Glutamatergic neuron (in vitro differentiated cells): Measurements from ENCODE around the gene STK36. TPM values are rescaled to one million over a fixed set of nuclear protein-coding genes. Genes with fewer than 3 reads are reported as not detected.

Experiments used
- DNase-seq: peaks from one replicate; pipeline ENCODE4 v3.0.0; 2022
- H3K27ac Mint-ChIP-seq: one replicate; pipeline ENCODE4 v1.8.0; 2020; ENCODE audit warnings: mild to moderate bottlenecking, mixed read lengths, inconsistent platforms; ENCODE audit not compliant: unreplicated experiment
- H3K27me3 Mint-ChIP-seq: one replicate; pipeline ENCODE4 v1.8.0; 2020; ENCODE audit warnings: mild to moderate bottlenecking, moderate library complexity, mixed read lengths, inconsistent platforms; ENCODE audit not compliant: unreplicated experiment
- H3K36me3 Mint-ChIP-seq: one replicate; pipeline ENCODE4 v1.8.0; 2020; ENCODE audit warnings: mild to moderate bottlenecking, mixed read lengths, inconsistent platforms; ENCODE audit not compliant: unreplicated experiment
- H3K4me1 Mint-ChIP-seq: one replicate; pipeline ENCODE4 v1.8.0; 2020; ENCODE audit warnings: mild to moderate bottlenecking, low read depth, mixed read lengths, inconsistent platforms; ENCODE audit not compliant: unreplicated experiment
- H3K4me3 Mint-ChIP-seq: one replicate; pipeline ENCODE4 v1.8.0; 2020; ENCODE audit warnings: mild to moderate bottlenecking, mixed read lengths, inconsistent platforms; ENCODE audit not compliant: unreplicated experiment
- H3K9me3 Mint-ChIP-seq: one replicate; pipeline ENCODE4 v1.8.0; 2020; ENCODE audit warnings: mild to moderate bottlenecking, moderate library complexity, mixed read lengths, inconsistent platforms; ENCODE audit not compliant: unreplicated experiment
- total RNA-seq: library from RNA; stranded (reverse); fragmentation: NEBNext Ultra II Directional; extraction: Animal tissue kit (Norgen Biotek cat#: 25700); gene quantifications from one replicate; pipeline ENCODE4 v1.2.1, GENCODE V29; 2021; ENCODE audit not compliant: unreplicated experiment
- TF ChIP-seq, protein P1 (sequence below): fragments of 200-600 bp; sonication (generic); IDR thresholded peaks from one replicate; pipeline ENCODE4 v1.5.0; 2021; ENCODE audit not compliant: partially characterized antibody, unreplicated experiment

Gene STK36
- total RNA-seq, 1 donor from 2014 or later: 101 TPM

DNA sequence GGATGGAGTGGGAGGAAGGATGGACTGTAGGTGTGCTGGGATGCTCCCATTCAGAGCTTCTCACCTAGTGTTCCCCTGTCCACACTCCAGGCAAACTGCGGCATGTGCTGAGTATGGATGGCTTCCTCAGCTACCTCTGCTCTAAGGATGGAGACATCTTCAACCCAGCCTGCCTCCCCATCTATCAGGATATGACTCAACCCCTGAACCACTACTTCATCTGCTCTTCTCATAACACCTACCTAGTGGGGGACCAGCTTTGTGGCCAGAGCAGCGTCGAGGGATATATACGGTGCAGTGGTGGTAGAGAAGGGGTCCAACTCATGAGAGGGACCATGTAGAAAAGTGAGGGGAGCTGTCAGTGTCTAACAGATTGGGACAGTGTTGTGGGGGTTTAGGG, 43.9 kb upstream of the STK36 start:
- H3K27me3 Mint-ChIP-seq: no peaks in the 10 kb centered on the region
- H3K9me3 Mint-ChIP-seq: no peaks in the 10 kb centered on the region
- TF ChIP-seq, protein P1, sequence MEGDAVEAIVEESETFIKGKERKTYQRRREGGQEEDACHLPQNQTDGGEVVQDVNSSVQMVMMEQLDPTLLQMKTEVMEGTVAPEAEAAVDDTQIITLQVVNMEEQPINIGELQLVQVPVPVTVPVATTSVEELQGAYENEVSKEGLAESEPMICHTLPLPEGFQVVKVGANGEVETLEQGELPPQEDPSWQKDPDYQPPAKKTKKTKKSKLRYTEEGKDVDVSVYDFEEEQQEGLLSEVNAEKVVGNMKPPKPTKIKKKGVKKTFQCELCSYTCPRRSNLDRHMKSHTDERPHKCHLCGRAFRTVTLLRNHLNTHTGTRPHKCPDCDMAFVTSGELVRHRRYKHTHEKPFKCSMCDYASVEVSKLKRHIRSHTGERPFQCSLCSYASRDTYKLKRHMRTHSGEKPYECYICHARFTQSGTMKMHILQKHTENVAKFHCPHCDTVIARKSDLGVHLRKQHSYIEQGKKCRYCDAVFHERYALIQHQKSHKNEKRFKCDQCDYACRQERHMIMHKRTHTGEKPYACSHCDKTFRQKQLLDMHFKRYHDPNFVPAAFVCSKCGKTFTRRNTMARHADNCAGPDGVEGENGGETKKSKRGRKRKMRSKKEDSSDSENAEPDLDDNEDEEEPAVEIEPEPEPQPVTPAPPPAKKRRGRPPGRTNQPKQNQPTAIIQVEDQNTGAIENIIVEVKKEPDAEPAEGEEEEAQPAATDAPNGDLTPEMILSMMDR: no peak
- no peak overlapping the region for H3K27ac Mint-ChIP-seq
- no peaks in the 10 kb centered on the region for H3K36me3 Mint-ChIP-seq
- no peak for DNase-seq
- no peak overlapping the region for H3K4me3 Mint-ChIP-seq
- peaks cover 3% of the 10 kb centered on the region for H3K4me1 Mint-ChIP-seq

DNA sequence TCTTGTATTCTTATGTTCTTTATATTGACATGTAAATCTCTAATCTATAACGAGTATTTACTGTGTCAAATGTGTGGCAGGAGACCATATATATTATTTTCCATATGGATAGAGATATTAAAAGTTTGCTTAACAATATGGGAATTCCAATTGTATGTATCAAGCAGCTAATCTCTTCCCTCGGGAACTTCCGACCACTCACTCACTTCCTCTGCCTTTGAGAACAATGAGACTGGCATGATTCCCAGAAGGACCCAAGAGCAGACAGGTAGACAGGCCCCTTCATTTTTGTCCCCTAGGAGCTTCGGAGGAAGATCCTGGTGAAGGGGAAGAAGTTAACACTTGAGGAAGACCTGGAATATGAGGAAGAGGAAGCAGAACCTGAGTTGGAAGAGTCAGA, 40.0 kb upstream of the STK36 start:
- peaks cover 3% of the 10 kb centered on the region for H3K4me1 Mint-ChIP-seq
- TF ChIP-seq, protein P1: no peak
- no peak for DNase-seq
- no peak overlapping the region for H3K27ac Mint-ChIP-seq
- H3K9me3 Mint-ChIP-seq: peaks cover 4% of the 10 kb centered on the region
- H3K4me3 Mint-ChIP-seq: no peak overlapping the region
- no peaks in the 10 kb centered on the region for H3K36me3 Mint-ChIP-seq
- no peaks in the 10 kb centered on the region for H3K27me3 Mint-ChIP-seq

DNA sequence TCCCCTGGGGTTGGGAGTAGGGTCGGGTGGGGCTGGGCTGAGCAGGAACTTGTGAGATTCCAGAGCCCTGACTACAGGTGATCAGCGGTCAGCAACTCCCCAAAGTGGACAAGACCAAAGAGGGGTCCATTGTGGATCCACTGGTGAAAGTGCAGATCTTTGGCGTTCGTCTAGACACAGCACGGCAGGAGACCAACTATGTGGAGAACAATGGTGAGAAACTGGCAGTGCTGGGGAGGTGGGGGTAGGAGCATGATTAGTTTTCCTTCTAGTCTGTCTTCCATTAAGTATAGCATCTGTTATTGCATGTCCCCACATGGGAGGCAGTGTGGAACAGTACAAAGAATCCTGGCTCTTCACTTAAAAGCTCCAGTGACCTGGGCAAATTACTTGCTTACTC, 36.2 kb upstream of the STK36 start:
- no peak overlapping the region for H3K27ac Mint-ChIP-seq
- no peak overlapping the region for H3K4me3 Mint-ChIP-seq
- no peak for DNase-seq
- TF ChIP-seq, protein P1: no peak
- no peaks in the 10 kb centered on the region for H3K27me3 Mint-ChIP-seq
- H3K9me3 Mint-ChIP-seq: peaks cover 4% of the 10 kb centered on the region
- H3K36me3 Mint-ChIP-seq: no peaks in the 10 kb centered on the region
- no peaks in the 10 kb centered on the region for H3K4me1 Mint-ChIP-seq

DNA sequence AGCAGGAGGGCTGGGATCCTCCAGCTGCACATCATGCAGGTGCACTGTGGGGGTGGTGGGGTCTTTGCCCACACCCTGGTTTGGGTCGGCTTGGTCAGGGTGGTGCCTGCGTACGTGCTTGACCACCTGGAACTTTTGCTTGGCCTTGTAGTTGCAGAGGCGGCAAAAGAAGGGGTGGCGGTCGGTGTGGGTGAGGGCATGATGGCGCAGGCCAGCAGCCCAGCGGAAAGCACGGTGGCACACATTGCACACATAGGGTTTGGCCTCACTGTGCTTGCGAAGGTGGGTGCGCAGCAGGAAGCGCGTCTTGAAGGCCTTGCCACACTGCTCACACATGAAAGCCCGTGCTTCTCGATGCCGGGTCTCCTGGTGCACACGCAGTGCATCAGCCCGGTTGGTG, 33.5 kb upstream of the STK36 start:
- peaks cover 4% of the 10 kb centered on the region for H3K9me3 Mint-ChIP-seq
- H3K4me1 Mint-ChIP-seq: no peaks in the 10 kb centered on the region
- TF ChIP-seq, protein P1: no peak
- H3K27me3 Mint-ChIP-seq: no peaks in the 10 kb centered on the region
- H3K27ac Mint-ChIP-seq: no peak overlapping the region
- no peak for DNase-seq
- H3K36me3 Mint-ChIP-seq: no peaks in the 10 kb centered on the region
- H3K4me3 Mint-ChIP-seq: no peak overlapping the region

DNA sequence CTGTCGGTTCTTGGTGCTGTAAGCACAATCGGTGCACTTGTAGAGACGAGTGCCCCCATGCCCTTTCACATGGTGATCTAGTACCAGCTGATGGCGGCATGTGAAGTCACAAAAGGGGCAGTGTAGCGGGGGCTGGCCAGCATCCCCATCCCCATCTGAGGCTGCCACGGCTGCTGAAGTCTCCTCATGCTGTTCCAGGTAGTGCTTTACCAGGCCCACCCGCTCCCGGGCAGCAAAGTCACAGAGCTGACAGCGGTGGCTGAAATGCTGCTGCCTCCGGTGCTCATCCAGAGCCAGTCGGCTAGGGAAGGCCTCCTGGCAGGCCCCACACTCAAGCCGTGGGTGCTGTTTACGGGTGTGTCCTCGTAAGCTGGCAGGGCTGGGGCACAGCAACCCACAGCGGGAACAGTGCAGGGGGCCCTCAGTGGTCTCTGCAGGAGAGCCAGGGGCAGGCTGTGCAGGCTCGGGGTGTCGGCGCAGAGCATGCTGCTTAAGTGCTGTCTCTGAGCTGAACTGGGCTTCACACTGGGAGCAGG, 29.7 kb upstream of the STK36 start:
- no peaks in the 10 kb centered on the region for H3K4me1 Mint-ChIP-seq
- H3K36me3 Mint-ChIP-seq: no peaks in the 10 kb centered on the region
- TF ChIP-seq, protein P1: no peak
- H3K9me3 Mint-ChIP-seq: no peaks in the 10 kb centered on the region
- no peaks in the 10 kb centered on the region for H3K27me3 Mint-ChIP-seq
- H3K27ac Mint-ChIP-seq: no peak overlapping the region
- DNase-seq: no peak
- no peak overlapping the region for H3K4me3 Mint-ChIP-seq
